ENCODE results near the gene TRIM9. TPM values are rescaled to one million over a fixed set of nuclear protein-coding genes. Genes with fewer than 3 reads are reported as not detected.

Gene TRIM9
- 23.3 TPM for polyA plus RNA-seq (2012; ENCODE audit: insufficient read depth, insufficient read length, low read depth)

DNA sequence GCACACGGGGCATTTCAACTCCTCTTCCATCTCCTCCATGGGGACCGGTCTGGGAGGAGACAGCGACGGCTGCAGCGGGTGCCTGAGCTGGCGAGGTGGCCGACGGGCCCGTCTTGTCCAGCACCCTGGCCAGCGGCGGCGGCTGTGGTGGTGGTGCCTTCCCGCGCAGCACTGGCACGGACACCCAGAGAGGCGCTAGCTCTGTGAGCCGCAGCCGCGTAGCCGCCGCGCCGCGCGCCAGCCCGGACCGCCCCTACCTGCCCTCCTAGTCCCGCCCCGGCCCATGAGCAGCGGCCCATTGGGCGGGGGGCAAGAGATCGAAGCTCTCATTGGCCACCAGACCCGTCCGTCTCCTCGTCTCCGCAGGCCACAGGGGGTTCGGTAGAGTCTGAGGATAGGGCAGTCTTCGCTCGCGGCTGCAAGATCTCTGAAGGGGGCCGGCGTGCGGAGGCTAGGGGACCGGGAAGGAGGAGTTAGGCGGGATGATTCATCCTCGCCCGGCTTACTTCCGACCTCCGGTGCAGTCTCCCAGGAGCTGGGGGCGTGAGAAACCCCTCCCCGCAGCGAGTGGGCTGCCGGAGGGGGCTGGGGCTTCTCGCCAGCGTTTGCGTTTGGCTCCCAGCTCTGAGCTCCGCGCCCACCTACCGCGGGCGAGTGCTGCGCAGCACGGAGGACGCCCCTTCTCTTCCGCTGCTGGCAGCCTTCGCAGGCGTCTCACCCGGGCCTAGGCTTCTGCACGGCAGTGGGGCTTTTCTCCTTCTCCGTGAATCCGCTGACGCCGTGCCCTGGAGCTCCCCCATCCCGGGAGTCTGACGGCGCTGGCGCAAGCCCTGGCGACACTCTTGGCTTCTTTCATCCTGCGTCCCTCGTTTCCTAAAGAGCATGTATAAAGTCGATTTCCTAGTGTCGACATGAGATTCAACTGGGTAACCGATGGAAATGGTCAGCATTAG, at the start of gene TRIM9:
Gene TRIM9, minus strand, starts transcription at position 205 of the 953 bp plus-strand sequence. Its CDS starts 166 bp downstream, at position 39.
- no peaks in the 10 kb centered on the region for H3K9me3 ChIP-seq
- TF ChIP-seq, protein P1, sequence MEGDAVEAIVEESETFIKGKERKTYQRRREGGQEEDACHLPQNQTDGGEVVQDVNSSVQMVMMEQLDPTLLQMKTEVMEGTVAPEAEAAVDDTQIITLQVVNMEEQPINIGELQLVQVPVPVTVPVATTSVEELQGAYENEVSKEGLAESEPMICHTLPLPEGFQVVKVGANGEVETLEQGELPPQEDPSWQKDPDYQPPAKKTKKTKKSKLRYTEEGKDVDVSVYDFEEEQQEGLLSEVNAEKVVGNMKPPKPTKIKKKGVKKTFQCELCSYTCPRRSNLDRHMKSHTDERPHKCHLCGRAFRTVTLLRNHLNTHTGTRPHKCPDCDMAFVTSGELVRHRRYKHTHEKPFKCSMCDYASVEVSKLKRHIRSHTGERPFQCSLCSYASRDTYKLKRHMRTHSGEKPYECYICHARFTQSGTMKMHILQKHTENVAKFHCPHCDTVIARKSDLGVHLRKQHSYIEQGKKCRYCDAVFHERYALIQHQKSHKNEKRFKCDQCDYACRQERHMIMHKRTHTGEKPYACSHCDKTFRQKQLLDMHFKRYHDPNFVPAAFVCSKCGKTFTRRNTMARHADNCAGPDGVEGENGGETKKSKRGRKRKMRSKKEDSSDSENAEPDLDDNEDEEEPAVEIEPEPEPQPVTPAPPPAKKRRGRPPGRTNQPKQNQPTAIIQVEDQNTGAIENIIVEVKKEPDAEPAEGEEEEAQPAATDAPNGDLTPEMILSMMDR (IDR thresholded peaks at IDR 0.05; ENCODE audit: low read depth, low read length), result no peak
- H3K4me3 ChIP-seq (ENCODE audit: low read depth, low read length), result peak within 1 kb of the TSS; percentile 93
- H3K27me3 ChIP-seq, result no peaks in the 10 kb centered on the region
- H3K36me3 ChIP-seq, result no peaks in the 10 kb centered on the region
- H3K4me1 ChIP-seq, result peaks cover 5% of the 10 kb centered on the region; the same call in 1 of the 2 replicates
- DNase-seq, result peak; percentile 99

DNA sequence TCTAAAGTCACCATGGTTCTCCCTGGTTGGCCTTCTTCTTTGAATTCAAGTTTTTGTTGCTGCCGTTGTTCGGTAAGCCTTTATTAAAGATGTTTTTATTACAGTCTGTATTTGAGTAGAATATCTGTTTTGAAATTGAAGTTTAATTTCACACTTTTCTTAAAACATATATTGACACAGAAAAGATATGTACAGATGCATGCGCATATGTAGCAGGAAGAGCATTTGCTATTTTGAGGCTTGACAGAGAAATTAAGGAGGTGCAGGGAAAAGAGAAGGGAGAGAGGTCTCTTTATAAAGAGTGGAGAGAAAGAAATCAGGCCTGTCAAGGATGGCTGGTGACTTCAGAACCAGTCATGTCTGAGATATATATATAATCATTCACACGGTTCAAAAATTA, 46.0 kb upstream of the TRIM9 start:
- Histone ChIP-seq H3K27me3 (no peaks in the 10 kb centered on the region), H3K4me1 (peaks cover 5% of the 10 kb centered on the region; the same call in 1 of the 2 replicates), H3K4me3 (ENCODE audit: low read depth, low read length) (no peak overlapping the region), H3K9me3 (no peaks in the 10 kb centered on the region; the same call in 1 of the 2 replicates), H3K36me3 (no peaks in the 10 kb centered on the region)
- TF ChIP-seq, protein P1 (IDR thresholded peaks at IDR 0.05; ENCODE audit: low read depth, low read length), result no peak
- no peak for DNase-seq

DNA sequence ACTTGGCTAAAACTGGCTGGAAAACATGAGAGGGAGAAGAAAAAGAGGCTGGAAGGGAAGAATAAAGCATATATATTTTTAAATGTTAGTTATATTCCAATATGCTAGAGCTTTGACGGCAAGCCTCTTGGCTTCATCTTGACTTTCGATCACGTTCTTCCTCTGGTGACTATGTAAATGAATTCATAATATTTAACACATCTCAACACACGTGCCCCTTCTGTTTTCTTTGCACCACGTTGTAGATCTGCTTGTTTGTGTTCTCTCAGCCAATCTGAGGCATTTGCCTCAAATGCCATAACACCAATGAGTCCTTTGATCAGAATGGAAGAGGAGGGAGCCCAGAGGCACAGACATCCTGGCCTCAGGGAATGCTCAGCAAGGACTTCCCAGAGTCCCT, 45.4 kb upstream of the TRIM9 start:
- no peak overlapping the region for H3K4me3 ChIP-seq (ENCODE audit: low read depth, low read length)
- DNase-seq, result no peak
- H3K27me3 ChIP-seq, result no peaks in the 10 kb centered on the region
- TF ChIP-seq, protein P1 (IDR thresholded peaks at IDR 0.05; ENCODE audit: low read depth, low read length), result no peak
- peaks cover 5% of the 10 kb centered on the region; the same call in 1 of the 2 replicates for H3K4me1 ChIP-seq
- no peaks in the 10 kb centered on the region for H3K36me3 ChIP-seq
- no peaks in the 10 kb centered on the region; the same call in 1 of the 2 replicates for H3K9me3 ChIP-seq

DNA sequence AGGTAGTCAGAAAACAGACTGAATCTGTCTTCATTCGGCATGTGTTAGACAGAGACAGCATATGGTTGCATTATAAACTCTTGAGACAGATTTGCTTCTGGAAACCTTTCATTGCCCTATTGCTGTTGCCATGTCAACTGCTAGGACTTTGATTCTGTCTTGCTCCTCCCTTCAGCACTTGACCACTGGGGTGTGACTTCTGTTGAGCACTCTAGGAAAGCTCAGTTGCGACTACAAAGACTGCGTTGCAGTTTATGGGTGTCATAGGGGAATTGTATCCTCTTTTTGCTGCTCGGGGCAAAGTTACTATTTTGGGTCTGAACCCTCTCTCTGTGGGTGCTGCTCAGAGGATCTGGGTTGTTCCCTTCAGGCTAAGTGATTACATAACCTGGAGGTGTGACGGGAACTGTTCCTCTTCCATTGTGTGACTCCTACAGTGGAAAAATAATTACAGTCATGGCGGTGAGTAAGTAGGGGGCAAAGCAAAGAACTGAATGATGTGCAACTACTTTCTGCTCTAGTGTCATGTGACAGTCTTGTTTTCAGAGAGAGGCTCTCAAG, 44.3 kb upstream of the TRIM9 start:
- H3K36me3 ChIP-seq, result no peaks in the 10 kb centered on the region
- TF ChIP-seq, protein P1 (IDR thresholded peaks at IDR 0.05; ENCODE audit: low read depth, low read length), result no peak
- DNase-seq, result no peak
- no peak overlapping the region for H3K4me3 ChIP-seq (ENCODE audit: low read depth, low read length)
- H3K27me3 ChIP-seq, result no peaks in the 10 kb centered on the region
- peaks cover 5% of the 10 kb centered on the region; the same call in 1 of the 2 replicates for H3K4me1 ChIP-seq
- H3K9me3 ChIP-seq, result no peaks in the 10 kb centered on the region; the same call in 1 of the 2 replicates

DNA sequence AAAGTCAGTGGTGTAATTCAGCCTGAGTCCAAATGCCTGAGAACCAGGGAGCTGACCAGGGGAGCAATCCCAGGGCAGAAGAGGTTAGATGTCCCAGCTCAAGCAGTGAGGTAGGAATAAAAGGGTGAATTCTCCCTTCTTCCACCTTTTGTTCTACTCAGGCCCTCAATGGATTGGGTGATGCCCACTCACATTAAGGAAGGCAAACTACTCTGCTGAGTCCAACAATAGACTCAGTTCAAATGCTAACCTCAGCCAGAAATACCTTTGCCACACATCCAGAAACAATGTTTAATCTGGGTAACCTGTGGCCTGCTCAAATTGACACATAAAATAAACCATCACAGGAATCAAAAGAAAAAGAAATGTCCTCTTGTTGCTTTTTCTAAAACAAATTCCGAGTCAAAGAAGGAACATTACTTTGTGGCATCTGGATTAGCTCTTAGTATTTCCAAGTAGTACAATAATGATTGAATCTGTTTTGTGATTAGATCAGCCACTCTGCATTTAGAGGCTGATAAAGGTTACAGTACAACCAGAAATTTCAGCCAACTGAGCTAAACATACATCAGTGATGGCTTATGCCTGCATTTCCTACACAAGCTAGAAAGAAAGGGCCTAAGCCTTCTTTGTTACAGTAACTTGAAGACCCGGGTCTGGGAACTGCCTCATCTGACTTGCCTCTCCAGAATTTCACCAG, 43.6 kb upstream of the TRIM9 start:
- Histone ChIP-seq H3K4me1 (peaks cover 5% of the 10 kb centered on the region; the same call in 1 of the 2 replicates), H3K9me3 (no peaks in the 10 kb centered on the region; the same call in 1 of the 2 replicates), H3K4me3 (ENCODE audit: low read depth, low read length) (no peak overlapping the region), H3K36me3 (no peaks in the 10 kb centered on the region), H3K27me3 (no peaks in the 10 kb centered on the region)
- DNase-seq, result no peak
- TF ChIP-seq, protein P1 (IDR thresholded peaks at IDR 0.05; ENCODE audit: low read depth, low read length), result no peak

Measured in BE2C (cell line).